GM23338 (cell line): Measurements from ENCODE around the gene DCAF17. TPM values are rescaled to one million over a fixed set of nuclear protein-coding genes. Genes with fewer than 3 reads are reported as not detected.

Experiments used
- ATAC-seq: fragments of 200-7000 bp; cut with Tn5 transposase; 3 replicates; pipeline ENCODE4 v1.9.1; 2020
- DNase-seq: peaks from one replicate; pipeline ENCODE4 v3.0.0-alpha.2; 2015; ENCODE audit warnings: low spot score
- H2AFZ ChIP-seq: fragments of 200-600 bp; sonication (generic); 2 replicates; pipeline ENCODE4 v1.8.0; 2016; ENCODE audit warnings: antibody characterized with exemption, mild to moderate bottlenecking, moderate library complexity
- H3F3A ChIP-seq: fragments of 200-600 bp; sonication (generic); replicated peaks from 2 replicates; pipeline ENCODE4 v1.8.0; 2017; ENCODE audit warnings: antibody characterized with exemption, mixed run types, low read depth
- H3K27ac ChIP-seq: fragments of 200-600 bp; sonication (generic); 2 replicates; pipeline ENCODE4 v1.6.1; 2016; ENCODE audit warnings: low read depth
- H3K27me3 ChIP-seq: fragments of 200-600 bp; sonication (generic); 2 replicates; pipeline ENCODE4 v1.8.0; 2016; ENCODE audit warnings: mild to moderate bottlenecking, mixed run types, moderate library complexity; ENCODE audit not compliant: insufficient read depth
- H3K36me3 ChIP-seq: fragments of 200-600 bp; sonication (generic); 2 replicates; pipeline ENCODE4 v1.8.0; 2016; ENCODE audit warnings: mild to moderate bottlenecking; ENCODE audit not compliant: insufficient read depth
- H3K4me1 ChIP-seq: fragments of 200-600 bp; sonication (generic); 2 replicates; pipeline ENCODE4 v1.8.0; 2016; ENCODE audit warnings: mild to moderate bottlenecking, moderate library complexity; ENCODE audit not compliant: insufficient read depth
- H3K4me2 ChIP-seq: fragments of 200-600 bp; sonication (generic); 2 replicates; pipeline ENCODE4 v1.7.1; 2017; ENCODE audit warnings: mixed run types
- H3K4me3 ChIP-seq: fragments of 200-600 bp; sonication (generic); 2 replicates; pipeline ENCODE4 v1.6.1; 2016; ENCODE audit warnings: mixed run types
- H3K79me2 ChIP-seq: fragments of 200-600 bp; sonication (generic); replicated peaks from 2 replicates; pipeline ENCODE4 v1.8.0; 2017; ENCODE audit warnings: mild to moderate bottlenecking; ENCODE audit not compliant: insufficient read depth
- H3K9me2 ChIP-seq: fragments of 200-600 bp; sonication (generic); 2 replicates; pipeline ENCODE4 v1.8.0; 2017; ENCODE audit not compliant: insufficient read depth
- H4K20me1 ChIP-seq: fragments of 200-600 bp; sonication (generic); replicated peaks from 2 replicates; pipeline ENCODE4 v1.8.0; 2017; ENCODE audit warnings: mild to moderate bottlenecking; ENCODE audit not compliant: insufficient read depth
- H3K27ac Mint-ChIP-seq: 2 replicates; pipeline ENCODE4 v1.8.0; 2020; ENCODE audit warnings: inconsistent platforms, mild to moderate bottlenecking, moderate library complexity, mixed read lengths
- H3K27me3 Mint-ChIP-seq: 3 replicates; pipeline ENCODE4 v1.8.0; 2022; ENCODE audit warnings: low read depth, mild to moderate bottlenecking, moderate library complexity, mixed read lengths, inconsistent platforms; ENCODE audit not compliant: insufficient read depth, poor library complexity
- H3K36me3 Mint-ChIP-seq: 3 replicates; pipeline ENCODE4 v1.8.0; 2021; ENCODE audit warnings: low read depth, mild to moderate bottlenecking, inconsistent platforms, moderate library complexity, mixed read lengths
- H3K4me1 Mint-ChIP-seq: 3 replicates; pipeline ENCODE4 v1.8.0; 2020; ENCODE audit warnings: mild to moderate bottlenecking, inconsistent platforms, mixed read lengths
- H3K4me3 Mint-ChIP-seq: 3 replicates; pipeline ENCODE4 v1.8.0; 2021; ENCODE audit warnings: moderate library complexity, mild to moderate bottlenecking, inconsistent platforms, mixed read lengths
- H3K9me3 Mint-ChIP-seq: 3 replicates; pipeline ENCODE4 v1.8.0; 2020; ENCODE audit warnings: moderate library complexity, mild to moderate bottlenecking, inconsistent platforms, mixed read lengths
- CREB1 ChIP-seq: fragments of 250-450 bp; sonication (Bioruptor Pico); IDR thresholded peaks from 2 replicates; pipeline ENCODE4 v1.5.0; 2020; ENCODE audit warnings: low read depth, mild to moderate bottlenecking, moderate library complexity
- EZH2 ChIP-seq: fragments of 200-600 bp; sonication (generic); IDR thresholded peaks from one replicate; pipeline ENCODE4 v1.8.0; 2017; ENCODE audit warnings: antibody characterized with exemption, mild to moderate bottlenecking, low read depth; ENCODE audit not compliant: unreplicated experiment
- EZH2phosphoT487 ChIP-seq: fragments of 200-600 bp; sonication (generic); IDR thresholded peaks from one replicate; pipeline ENCODE4 v1.8.1; 2018; ENCODE audit warnings: antibody characterized with exemption; ENCODE audit not compliant: unreplicated experiment
- JUNB ChIP-seq: IDR thresholded peaks from one replicate; pipeline ENCODE4 v1.6.1; 2016; ENCODE audit warnings: antibody characterized with exemption; ENCODE audit not compliant: unreplicated experiment
- NANOG ChIP-seq: IDR thresholded peaks from 2 replicates; pipeline ENCODE4 v1.6.1; 2016; ENCODE audit warnings: antibody characterized with exemption, borderline replicate concordance
- POLR2AphosphoS5 ChIP-seq: IDR thresholded peaks from 2 replicates; pipeline ENCODE4 v1.6.1; 2016; ENCODE audit warnings: antibody characterized with exemption, low read depth
- STAT1 ChIP-seq: IDR thresholded peaks from one replicate; pipeline ENCODE4 v1.6.1; 2016; ENCODE audit warnings: antibody characterized with exemption; ENCODE audit not compliant: unreplicated experiment
- ZNF114 ChIP-seq: fragments of 250-450 bp; sonication (Bioruptor Pico); IDR thresholded peaks from 2 replicates; pipeline ENCODE4 v1.5.0; 2020; ENCODE audit warnings: mild to moderate bottlenecking, moderate library complexity
- ZNF331 ChIP-seq: fragments of 250-450 bp; sonication (Bioruptor Pico); IDR thresholded peaks from 2 replicates; pipeline ENCODE4 v1.5.0; 2020; ENCODE audit warnings: low read depth, mild to moderate bottlenecking, moderate library complexity
- polyA plus RNA-seq: library from polyadenylated mRNA; unstranded; fragments of >200 nt; fragmentation: Nextera tagmentation; extraction: Ambion mirVana; gene quantifications from 2 replicates; pipeline ENCODE4 v1.2.1, GENCODE V29; 2016
- total RNA-seq: library from RNA; depleted of rRNA; stranded (reverse); fragments of >200 nt; shearing (Covaris generic); gene quantifications from 2 replicates; pipeline ENCODE4 v1.2.3, GENCODE V29; 2014
- TF ChIP-seq, protein P1 (sequence below): IDR thresholded peaks from 2 replicates; pipeline ENCODE4 v1.6.1; 2016; ENCODE audit warnings: antibody characterized with exemption
- TF ChIP-seq, protein P2 (sequence below): fragments of 250-450 bp; sonication (Bioruptor Pico); IDR thresholded peaks from 2 replicates; pipeline ENCODE4 v1.5.0; 2020; ENCODE audit warnings: mild to moderate bottlenecking, moderate library complexity
- TF ChIP-seq, protein P3 (sequence below), 2 experiments: fragments of 200-600 bp in 1 of 2; sonication (generic) in 1 of 2; conservative IDR thresholded peaks; 2 replicates each; pipeline versions ENCODE4 v1.5.1 to v1.6.1; 2016 to 2017; ENCODE audit warnings: antibody characterized with exemption in 2 of 2, low read depth in 2 of 2, mild to moderate bottlenecking in 2 of 2, moderate library complexity in 1 of 2
- TF ChIP-seq, protein P4 (sequence below): IDR thresholded peaks from one replicate; pipeline ENCODE4 v1.6.1; 2018; ENCODE audit warnings: antibody characterized with exemption; ENCODE audit not compliant: unreplicated experiment

The DCAF17 gene
- total and polyA plus RNA-seq, 2 experiments from 2014 or later: 11.0 to 37.3 TPM

DNA sequence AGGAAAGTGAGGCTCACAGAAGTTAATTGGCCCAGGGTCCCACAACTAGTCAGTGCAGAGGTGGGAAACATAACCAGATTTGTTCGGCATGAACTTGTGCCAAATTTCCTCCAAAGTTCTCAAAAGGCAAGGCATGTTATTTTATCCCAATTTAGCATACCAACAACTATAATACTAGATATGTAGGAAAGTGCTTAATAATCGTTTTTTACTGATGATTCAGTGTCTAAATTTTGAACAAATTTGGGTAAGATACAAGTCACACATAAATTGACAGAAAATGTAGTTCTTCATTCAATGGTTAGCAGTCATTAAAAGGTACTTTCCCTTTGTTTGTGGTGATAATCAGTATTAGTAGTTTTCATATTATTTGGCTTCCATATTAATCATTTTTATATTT lies 49.8 kb downstream of the DCAF17 start:
- Mint-ChIP-seq H3K36me3 (peaks cover 9% of the 10 kb centered on the region; the same call in 2 of the 3 replicates), H3K27ac (no peak overlapping the region), H3K9me3 (no peaks in the 10 kb centered on the region), H3K27me3 (no peaks in the 10 kb centered on the region), H3K4me1 (peaks cover 22% of the 10 kb centered on the region; the same call in 2 of the 3 replicates), H3K4me3 (no peak overlapping the region)
- no peak overlapping the region for H3K4me2 ChIP-seq
- H3K36me3 ChIP-seq: no peaks in the 10 kb centered on the region
- no peaks in the 10 kb centered on the region for H3K9me2 ChIP-seq
- H2AFZ ChIP-seq: no peak overlapping the region
- DNase-seq (no peak), ATAC-seq (no peak)
- peaks cover 7% of the 10 kb centered on the region; the same call in 1 of the 2 replicates for H3K4me1 ChIP-seq
- peak overlapping the region; percentile 50; the same call in 1 of the 2 replicates for H3K27ac ChIP-seq
- TF ChIP-seq, protein P1, sequence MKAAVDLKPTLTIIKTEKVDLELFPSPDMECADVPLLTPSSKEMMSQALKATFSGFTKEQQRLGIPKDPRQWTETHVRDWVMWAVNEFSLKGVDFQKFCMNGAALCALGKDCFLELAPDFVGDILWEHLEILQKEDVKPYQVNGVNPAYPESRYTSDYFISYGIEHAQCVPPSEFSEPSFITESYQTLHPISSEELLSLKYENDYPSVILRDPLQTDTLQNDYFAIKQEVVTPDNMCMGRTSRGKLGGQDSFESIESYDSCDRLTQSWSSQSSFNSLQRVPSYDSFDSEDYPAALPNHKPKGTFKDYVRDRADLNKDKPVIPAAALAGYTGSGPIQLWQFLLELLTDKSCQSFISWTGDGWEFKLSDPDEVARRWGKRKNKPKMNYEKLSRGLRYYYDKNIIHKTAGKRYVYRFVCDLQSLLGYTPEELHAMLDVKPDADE: no peak
- TF ChIP-seq ZNF114 (CRISPR knock-in tag) (no peak), EZH2phosphoT487 (no peak), JUNB (no peak), EZH2 (no peak), POLR2AphosphoS5 (no peak), NANOG (no peak), CREB1 (no peak), ZNF331 (CRISPR knock-in tag) (no peak), STAT1 (no peak)
- TF ChIP-seq, protein P2, sequence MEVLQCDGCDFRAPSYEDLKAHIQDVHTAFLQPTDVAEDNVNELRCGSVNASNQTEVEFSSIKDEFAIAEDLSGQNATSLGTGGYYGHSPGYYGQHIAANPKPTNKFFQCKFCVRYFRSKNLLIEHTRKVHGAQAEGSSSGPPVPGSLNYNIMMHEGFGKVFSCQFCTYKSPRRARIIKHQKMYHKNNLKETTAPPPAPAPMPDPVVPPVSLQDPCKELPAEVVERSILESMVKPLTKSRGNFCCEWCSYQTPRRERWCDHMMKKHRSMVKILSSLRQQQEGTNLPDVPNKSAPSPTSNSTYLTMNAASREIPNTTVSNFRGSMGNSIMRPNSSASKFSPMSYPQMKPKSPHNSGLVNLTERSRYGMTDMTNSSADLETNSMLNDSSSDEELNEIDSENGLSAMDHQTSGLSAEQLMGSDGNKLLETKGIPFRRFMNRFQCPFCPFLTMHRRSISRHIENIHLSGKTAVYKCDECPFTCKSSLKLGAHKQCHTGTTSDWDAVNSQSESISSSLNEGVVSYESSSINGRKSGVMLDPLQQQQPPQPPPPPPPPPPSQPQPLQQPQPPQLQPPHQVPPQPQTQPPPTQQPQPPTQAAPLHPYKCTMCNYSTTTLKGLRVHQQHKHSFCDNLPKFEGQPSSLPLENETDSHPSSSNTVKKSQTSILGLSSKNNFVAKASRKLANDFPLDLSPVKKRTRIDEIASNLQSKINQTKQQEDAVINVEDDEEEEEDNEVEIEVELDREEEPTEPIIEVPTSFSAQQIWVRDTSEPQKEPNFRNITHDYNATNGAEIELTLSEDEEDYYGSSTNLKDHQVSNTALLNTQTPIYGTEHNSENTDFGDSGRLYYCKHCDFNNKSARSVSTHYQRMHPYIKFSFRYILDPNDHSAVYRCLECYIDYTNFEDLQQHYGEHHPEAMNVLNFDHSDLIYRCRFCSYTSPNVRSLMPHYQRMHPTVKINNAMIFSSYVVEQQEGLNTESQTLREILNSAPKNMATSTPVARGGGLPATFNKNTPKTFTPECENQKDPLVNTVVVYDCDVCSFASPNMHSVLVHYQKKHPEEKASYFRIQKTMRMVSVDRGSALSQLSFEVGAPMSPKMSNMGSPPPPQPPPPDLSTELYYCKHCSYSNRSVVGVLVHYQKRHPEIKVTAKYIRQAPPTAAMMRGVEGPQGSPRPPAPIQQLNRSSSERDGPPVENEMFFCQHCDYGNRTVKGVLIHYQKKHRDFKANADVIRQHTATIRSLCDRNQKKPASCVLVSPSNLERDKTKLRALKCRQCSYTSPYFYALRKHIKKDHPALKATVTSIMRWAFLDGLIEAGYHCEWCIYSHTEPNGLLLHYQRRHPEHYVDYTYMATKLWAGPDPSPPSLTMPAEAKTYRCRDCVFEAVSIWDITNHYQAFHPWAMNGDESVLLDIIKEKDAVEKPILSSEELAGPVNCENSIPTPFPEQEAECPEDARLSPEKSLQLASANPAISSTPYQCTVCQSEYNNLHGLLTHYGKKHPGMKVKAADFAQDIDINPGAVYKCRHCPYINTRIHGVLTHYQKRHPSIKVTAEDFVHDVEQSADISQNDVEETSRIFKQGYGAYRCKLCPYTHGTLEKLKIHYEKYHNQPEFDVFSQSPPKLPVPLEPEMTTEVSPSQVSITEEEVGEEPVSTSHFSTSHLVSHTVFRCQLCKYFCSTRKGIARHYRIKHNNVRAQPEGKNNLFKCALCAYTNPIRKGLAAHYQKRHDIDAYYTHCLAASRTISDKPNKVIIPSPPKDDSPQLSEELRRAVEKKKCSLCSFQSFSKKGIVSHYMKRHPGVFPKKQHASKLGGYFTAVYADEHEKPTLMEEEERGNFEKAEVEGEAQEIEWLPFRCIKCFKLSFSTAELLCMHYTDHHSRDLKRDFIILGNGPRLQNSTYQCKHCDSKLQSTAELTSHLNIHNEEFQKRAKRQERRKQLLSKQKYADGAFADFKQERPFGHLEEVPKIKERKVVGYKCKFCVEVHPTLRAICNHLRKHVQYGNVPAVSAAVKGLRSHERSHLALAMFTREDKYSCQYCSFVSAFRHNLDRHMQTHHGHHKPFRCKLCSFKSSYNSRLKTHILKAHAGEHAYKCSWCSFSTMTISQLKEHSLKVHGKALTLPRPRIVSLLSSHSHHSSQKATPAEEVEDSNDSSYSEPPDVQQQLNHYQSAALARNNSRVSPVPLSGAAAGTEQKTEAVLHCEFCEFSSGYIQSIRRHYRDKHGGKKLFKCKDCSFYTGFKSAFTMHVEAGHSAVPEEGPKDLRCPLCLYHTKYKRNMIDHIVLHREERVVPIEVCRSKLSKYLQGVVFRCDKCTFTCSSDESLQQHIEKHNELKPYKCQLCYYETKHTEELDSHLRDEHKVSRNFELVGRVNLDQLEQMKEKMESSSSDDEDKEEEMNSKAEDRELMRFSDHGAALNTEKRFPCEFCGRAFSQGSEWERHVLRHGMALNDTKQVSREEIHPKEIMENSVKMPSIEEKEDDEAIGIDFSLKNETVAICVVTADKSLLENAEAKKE (CRISPR knock-in tag): no peak
- TF ChIP-seq, protein P3, sequence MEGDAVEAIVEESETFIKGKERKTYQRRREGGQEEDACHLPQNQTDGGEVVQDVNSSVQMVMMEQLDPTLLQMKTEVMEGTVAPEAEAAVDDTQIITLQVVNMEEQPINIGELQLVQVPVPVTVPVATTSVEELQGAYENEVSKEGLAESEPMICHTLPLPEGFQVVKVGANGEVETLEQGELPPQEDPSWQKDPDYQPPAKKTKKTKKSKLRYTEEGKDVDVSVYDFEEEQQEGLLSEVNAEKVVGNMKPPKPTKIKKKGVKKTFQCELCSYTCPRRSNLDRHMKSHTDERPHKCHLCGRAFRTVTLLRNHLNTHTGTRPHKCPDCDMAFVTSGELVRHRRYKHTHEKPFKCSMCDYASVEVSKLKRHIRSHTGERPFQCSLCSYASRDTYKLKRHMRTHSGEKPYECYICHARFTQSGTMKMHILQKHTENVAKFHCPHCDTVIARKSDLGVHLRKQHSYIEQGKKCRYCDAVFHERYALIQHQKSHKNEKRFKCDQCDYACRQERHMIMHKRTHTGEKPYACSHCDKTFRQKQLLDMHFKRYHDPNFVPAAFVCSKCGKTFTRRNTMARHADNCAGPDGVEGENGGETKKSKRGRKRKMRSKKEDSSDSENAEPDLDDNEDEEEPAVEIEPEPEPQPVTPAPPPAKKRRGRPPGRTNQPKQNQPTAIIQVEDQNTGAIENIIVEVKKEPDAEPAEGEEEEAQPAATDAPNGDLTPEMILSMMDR (conservative IDR thresholded peaks at IDR 0.05; ENCODE audit: low read depth in 2 of 2): no peak
- TF ChIP-seq, protein P4, sequence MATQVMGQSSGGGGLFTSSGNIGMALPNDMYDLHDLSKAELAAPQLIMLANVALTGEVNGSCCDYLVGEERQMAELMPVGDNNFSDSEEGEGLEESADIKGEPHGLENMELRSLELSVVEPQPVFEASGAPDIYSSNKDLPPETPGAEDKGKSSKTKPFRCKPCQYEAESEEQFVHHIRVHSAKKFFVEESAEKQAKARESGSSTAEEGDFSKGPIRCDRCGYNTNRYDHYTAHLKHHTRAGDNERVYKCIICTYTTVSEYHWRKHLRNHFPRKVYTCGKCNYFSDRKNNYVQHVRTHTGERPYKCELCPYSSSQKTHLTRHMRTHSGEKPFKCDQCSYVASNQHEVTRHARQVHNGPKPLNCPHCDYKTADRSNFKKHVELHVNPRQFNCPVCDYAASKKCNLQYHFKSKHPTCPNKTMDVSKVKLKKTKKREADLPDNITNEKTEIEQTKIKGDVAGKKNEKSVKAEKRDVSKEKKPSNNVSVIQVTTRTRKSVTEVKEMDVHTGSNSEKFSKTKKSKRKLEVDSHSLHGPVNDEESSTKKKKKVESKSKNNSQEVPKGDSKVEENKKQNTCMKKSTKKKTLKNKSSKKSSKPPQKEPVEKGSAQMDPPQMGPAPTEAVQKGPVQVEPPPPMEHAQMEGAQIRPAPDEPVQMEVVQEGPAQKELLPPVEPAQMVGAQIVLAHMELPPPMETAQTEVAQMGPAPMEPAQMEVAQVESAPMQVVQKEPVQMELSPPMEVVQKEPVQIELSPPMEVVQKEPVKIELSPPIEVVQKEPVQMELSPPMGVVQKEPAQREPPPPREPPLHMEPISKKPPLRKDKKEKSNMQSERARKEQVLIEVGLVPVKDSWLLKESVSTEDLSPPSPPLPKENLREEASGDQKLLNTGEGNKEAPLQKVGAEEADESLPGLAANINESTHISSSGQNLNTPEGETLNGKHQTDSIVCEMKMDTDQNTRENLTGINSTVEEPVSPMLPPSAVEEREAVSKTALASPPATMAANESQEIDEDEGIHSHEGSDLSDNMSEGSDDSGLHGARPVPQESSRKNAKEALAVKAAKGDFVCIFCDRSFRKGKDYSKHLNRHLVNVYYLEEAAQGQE: no peak
- no peak overlapping the region for H3K4me3 ChIP-seq
- no peaks in the 10 kb centered on the region for H4K20me1 ChIP-seq
- no peaks in the 10 kb centered on the region for H3F3A ChIP-seq
- no peaks in the 10 kb centered on the region for H3K79me2 ChIP-seq
- H3K27me3 ChIP-seq: no peaks in the 10 kb centered on the region
